DOHH2 (cell line): ENCODE measurements around the gene PRKCH.

Experiments
- EZH2phosphoT487 ChIP-seq: fragments of 200-600 bp; sonication (generic); IDR thresholded peaks from 2 replicates; pipeline ENCODE4 v1.6.1; 2017; ENCODE audit warnings: borderline replicate concordance, mild to moderate bottlenecking, antibody characterized with exemption, low read length, moderate library complexity, mixed read lengths
- TF ChIP-seq, protein P1 (sequence below): fragments of 200-600 bp; sonication (generic); IDR thresholded peaks from one replicate; pipeline ENCODE4 v1.5.1; 2014; ENCODE audit warnings: antibody characterized with exemption, mild to moderate bottlenecking, low read depth, low read length; ENCODE audit not compliant: poor library complexity, severe bottlenecking

DNA sequence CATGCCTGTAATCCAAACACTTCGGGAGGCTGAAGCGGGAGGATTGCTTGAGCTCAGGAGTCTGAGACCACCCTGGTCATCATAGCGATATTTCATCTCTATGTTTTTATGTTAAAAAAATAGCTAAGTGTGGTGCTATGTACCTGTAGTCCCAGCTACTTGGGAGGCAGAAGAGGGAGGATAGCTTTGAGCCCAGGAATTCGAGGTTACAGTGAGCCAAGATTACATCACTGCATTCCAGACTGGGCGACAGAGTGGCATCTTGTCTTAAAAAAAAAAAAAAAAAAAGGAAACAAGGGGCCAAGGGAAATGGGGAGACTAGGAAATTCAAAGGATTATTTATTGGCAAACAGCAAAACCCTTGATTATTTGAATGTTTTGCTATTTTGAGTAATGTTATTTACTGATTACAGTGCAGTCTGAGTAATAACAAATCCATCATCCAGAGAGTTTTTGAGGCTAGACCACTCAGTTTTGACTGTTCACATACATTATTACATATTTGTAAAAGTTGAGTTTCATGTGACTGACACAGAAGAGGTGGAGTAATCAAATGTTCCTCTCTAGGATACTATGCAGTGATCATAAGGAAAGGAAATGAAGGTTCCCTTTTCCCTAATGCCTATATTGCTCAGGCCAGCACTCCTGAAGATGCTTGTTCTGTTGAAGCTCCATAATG is 40.8 kb downstream of the PRKCH start:
- TF ChIP-seq, protein P1, sequence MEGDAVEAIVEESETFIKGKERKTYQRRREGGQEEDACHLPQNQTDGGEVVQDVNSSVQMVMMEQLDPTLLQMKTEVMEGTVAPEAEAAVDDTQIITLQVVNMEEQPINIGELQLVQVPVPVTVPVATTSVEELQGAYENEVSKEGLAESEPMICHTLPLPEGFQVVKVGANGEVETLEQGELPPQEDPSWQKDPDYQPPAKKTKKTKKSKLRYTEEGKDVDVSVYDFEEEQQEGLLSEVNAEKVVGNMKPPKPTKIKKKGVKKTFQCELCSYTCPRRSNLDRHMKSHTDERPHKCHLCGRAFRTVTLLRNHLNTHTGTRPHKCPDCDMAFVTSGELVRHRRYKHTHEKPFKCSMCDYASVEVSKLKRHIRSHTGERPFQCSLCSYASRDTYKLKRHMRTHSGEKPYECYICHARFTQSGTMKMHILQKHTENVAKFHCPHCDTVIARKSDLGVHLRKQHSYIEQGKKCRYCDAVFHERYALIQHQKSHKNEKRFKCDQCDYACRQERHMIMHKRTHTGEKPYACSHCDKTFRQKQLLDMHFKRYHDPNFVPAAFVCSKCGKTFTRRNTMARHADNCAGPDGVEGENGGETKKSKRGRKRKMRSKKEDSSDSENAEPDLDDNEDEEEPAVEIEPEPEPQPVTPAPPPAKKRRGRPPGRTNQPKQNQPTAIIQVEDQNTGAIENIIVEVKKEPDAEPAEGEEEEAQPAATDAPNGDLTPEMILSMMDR, result no peak
- TF ChIP-seq EZH2phosphoT487, result no peak
